Loucy (cell line): ENCODE data around the gene CCDC138.
A peak's percentile ranks its signal among the peaks of the same experiment; 100 is the strongest.

Source experiments
- H2AFZ ChIP-seq: fragments of 200-600 bp; sonication (generic); 2 replicates; pipeline ENCODE4 v1.6.0; 2016; ENCODE audit warnings: antibody characterized with exemption, mild to moderate bottlenecking, low read length, moderate library complexity
- H3F3A ChIP-seq: fragments of 200-600 bp; 2 replicates; pipeline ENCODE4 v1.6.0; 2016; ENCODE audit warnings: antibody characterized with exemption, low read depth, mild to moderate bottlenecking
- H3K27me3 ChIP-seq: fragments of 200-600 bp; sonication (generic); 2 replicates; pipeline ENCODE4 v1.6.1; 2014; ENCODE audit warnings: low read length, mild to moderate bottlenecking; ENCODE audit not compliant: insufficient read depth, poor library complexity, severe bottlenecking
- H3K36me3 ChIP-seq: fragments of 200-600 bp; sonication (generic); 2 replicates; pipeline ENCODE4 v1.6.1; 2016; ENCODE audit warnings: low read length; ENCODE audit not compliant: insufficient read depth
- H3K4me1 ChIP-seq: fragments of 200-600 bp; sonication (generic); 2 replicates; pipeline ENCODE4 v1.5.1; 2014; ENCODE audit warnings: low read length, mild to moderate bottlenecking; ENCODE audit not compliant: insufficient read depth, poor library complexity, severe bottlenecking
- H3K4me2 ChIP-seq: fragments of 200-600 bp; sonication (generic); 2 replicates; pipeline ENCODE4 v1.6.0; 2014; ENCODE audit warnings: antibody characterized with exemption, low read length, low read depth, mild to moderate bottlenecking; ENCODE audit not compliant: poor library complexity, severe bottlenecking
- H3K4me3 ChIP-seq: fragments of 200-600 bp; sonication (generic); 2 replicates; pipeline ENCODE4 v1.5.1; 2014; ENCODE audit warnings: low read length, mild to moderate bottlenecking, mixed read lengths; ENCODE audit not compliant: poor library complexity, severe bottlenecking
- H3K79me2 ChIP-seq: fragments of 200-600 bp; sonication (generic); 2 replicates; pipeline ENCODE4 v1.6.1; 2014; ENCODE audit warnings: low read length; ENCODE audit not compliant: insufficient read depth
- H3K9ac ChIP-seq: fragments of 200-600 bp; sonication (generic); 2 replicates; pipeline ENCODE4 v1.6.0; 2014; ENCODE audit warnings: mild to moderate bottlenecking, low read depth, low read length, moderate library complexity; ENCODE audit not compliant: poor library complexity, severe bottlenecking
- H3K9me2 ChIP-seq: fragments of 200-600 bp; sonication (generic); replicated peaks from 2 replicates; pipeline ENCODE4 v1.6.1; 2016; ENCODE audit warnings: low read depth, low read length, mixed read lengths
- H3K9me3 ChIP-seq: fragments of 200-600 bp; sonication (generic); 2 replicates; pipeline ENCODE4 v1.6.1; 2014; ENCODE audit warnings: mild to moderate bottlenecking, antibody characterized with exemption, low read length, low read depth; ENCODE audit not compliant: insufficient read depth
- H4K20me1 ChIP-seq: fragments of 200-600 bp; sonication (generic); 2 replicates; pipeline ENCODE4 v1.6.0; 2014; ENCODE audit warnings: antibody characterized with exemption, low read length, mild to moderate bottlenecking; ENCODE audit not compliant: insufficient read depth, poor library complexity, severe bottlenecking
- EZH2phosphoT487 ChIP-seq: fragments of 200-600 bp; IDR thresholded peaks from 2 replicates; pipeline ENCODE4 v1.6.1; 2018; ENCODE audit warnings: antibody characterized with exemption, mild to moderate bottlenecking, moderate library complexity, borderline replicate concordance
- TF ChIP-seq, protein P1 (sequence below): fragments of 200-600 bp; sonication (generic); conservative IDR thresholded peaks from 2 replicates; pipeline ENCODE4 v1.5.1; 2014; ENCODE audit warnings: mild to moderate bottlenecking, antibody characterized with exemption, low read length

CCDC138 gene

DNA sequence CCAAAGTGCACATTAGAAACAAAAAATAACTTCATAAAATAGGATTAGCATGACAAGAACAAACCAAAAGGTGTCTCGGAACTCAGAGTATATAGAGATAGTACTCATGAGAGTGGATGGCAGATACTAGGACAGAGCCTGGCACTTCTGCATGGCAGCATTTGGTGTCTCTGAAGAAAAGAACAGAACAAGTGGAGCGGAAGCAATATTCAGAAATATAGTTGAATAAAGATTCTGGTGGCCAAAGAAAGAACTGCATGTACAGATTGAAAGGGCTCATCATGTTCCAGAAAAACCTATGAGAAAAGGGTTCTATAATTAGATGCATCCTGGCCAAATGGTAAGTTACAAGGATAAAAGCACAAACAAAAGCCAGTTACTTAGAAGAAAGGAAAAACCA is 90.9 kb downstream of the CCDC138 start:
- Histone ChIP-seq H3K9ac (no peak overlapping the region), H3K4me2 (no peak overlapping the region), H3K79me2 (no peaks in the 10 kb centered on the region), H3K36me3 (no peaks in the 10 kb centered on the region), H3K9me2 (no peaks in the 10 kb centered on the region), H3K27me3 (no peaks in the 10 kb centered on the region), H4K20me1 (no peaks in the 10 kb centered on the region), H2AFZ (no peak overlapping the region), H3K9me3 (peaks cover 6% of the 10 kb centered on the region; the same call in 1 of the 2 replicates), H3F3A (no peaks in the 10 kb centered on the region), H3K4me3 (no peak overlapping the region), H3K4me1 (no peaks in the 10 kb centered on the region)
- TF ChIP-seq, protein P1, sequence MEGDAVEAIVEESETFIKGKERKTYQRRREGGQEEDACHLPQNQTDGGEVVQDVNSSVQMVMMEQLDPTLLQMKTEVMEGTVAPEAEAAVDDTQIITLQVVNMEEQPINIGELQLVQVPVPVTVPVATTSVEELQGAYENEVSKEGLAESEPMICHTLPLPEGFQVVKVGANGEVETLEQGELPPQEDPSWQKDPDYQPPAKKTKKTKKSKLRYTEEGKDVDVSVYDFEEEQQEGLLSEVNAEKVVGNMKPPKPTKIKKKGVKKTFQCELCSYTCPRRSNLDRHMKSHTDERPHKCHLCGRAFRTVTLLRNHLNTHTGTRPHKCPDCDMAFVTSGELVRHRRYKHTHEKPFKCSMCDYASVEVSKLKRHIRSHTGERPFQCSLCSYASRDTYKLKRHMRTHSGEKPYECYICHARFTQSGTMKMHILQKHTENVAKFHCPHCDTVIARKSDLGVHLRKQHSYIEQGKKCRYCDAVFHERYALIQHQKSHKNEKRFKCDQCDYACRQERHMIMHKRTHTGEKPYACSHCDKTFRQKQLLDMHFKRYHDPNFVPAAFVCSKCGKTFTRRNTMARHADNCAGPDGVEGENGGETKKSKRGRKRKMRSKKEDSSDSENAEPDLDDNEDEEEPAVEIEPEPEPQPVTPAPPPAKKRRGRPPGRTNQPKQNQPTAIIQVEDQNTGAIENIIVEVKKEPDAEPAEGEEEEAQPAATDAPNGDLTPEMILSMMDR: peak; percentile 25; the same call in 1 of the 2 replicates
- TF ChIP-seq EZH2phosphoT487: no peak

DNA sequence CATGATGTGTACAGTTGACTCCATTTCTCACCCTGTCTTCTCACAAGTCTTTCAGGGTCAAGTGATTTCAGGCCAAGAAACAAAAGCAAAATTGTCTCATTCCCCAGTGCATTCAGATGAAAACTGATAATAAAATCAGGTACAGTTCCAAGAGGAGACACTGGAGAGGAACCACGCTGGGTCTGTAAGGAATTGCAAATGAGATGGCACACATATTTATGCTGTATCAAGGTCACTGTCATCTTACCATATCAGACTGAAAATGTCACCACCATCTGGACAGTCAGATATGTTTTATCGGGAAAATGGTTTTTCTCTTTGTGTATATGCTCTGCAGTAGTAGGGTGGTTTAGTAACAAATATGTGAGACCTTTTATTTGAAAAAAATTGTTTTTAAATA is 91.7 kb downstream of the CCDC138 start:
- H3K27me3 ChIP-seq: no peaks in the 10 kb centered on the region
- H3K9ac ChIP-seq: no peak overlapping the region
- no peaks in the 10 kb centered on the region for H3K36me3 ChIP-seq
- no peaks in the 10 kb centered on the region for H3K9me2 ChIP-seq
- H3K4me1 ChIP-seq: no peaks in the 10 kb centered on the region
- no peak overlapping the region for H2AFZ ChIP-seq
- H3K9me3 ChIP-seq: peaks cover 6% of the 10 kb centered on the region; the same call in 1 of the 2 replicates
- H3F3A ChIP-seq: no peaks in the 10 kb centered on the region
- no peaks in the 10 kb centered on the region for H4K20me1 ChIP-seq
- no peak overlapping the region for H3K4me3 ChIP-seq
- no peak overlapping the region for H3K4me2 ChIP-seq
- TF ChIP-seq EZH2phosphoT487: no peak
- TF ChIP-seq, protein P1: no peak
- no peaks in the 10 kb centered on the region for H3K79me2 ChIP-seq

DNA sequence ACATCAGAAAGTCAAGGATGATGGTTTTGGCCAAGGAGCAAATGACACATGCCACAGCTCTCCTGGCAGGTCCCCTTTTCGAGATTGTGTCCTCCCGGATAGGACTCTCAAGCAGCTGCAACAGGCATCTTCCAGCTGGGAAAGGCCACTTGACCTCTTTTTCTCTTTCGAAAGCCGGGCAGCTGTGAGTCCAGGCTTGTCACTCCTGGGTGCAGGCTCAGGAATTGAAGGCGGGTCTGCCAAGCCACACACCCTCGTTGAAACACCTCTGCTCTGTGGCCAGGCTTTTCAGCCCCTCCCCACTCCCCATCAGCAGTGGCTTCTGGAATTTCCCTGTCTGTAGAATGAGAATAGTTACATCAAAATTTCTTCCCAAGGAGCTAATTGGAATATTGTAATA is 98.0 kb downstream of the CCDC138 start:
- H3K27me3 ChIP-seq: no peaks in the 10 kb centered on the region
- TF ChIP-seq, protein P1: no peak
- no peak for TF ChIP-seq EZH2phosphoT487
- H4K20me1 ChIP-seq: no peaks in the 10 kb centered on the region
- no peak overlapping the region for H3K9ac ChIP-seq
- H3K4me2 ChIP-seq: no peak overlapping the region
- H3K79me2 ChIP-seq: no peaks in the 10 kb centered on the region
- H3K4me1 ChIP-seq: no peaks in the 10 kb centered on the region
- no peaks in the 10 kb centered on the region for H3K9me2 ChIP-seq
- H3K9me3 ChIP-seq: peaks cover 18% of the 10 kb centered on the region
- H3K4me3 ChIP-seq: no peak overlapping the region
- no peaks in the 10 kb centered on the region for H3F3A ChIP-seq
- H3K36me3 ChIP-seq: no peaks in the 10 kb centered on the region
- no peak overlapping the region for H2AFZ ChIP-seq
